Lower lobe of right lung (tissue), 2 donors: Measurements from ENCODE around the gene ETS1. TPM values are rescaled to one million over a fixed set of nuclear protein-coding genes. Genes with fewer than 3 reads are reported as not detected.
"Not testable (repeated sequence)": the region's sequence is repeated elsewhere in the genome, so short reads cannot be mapped to it uniquely, and the experiment has no call there.

Experiments
- ATAC-seq, 2 donors: fragments of 200-7000 bp; cut with Tn5 transposase; one replicate each; pipeline ENCODE4 v1.9.1; 2020 to 2022; ENCODE audit warnings: mild to moderate bottlenecking in 2 of 2, moderate library complexity in 2 of 2
- DNase-seq: peaks from one replicate; pipeline ENCODE4 v3.0.0-alpha.2; 2020
- H3K27ac ChIP-seq: fragments of 200-600 bp; one replicate; pipeline ENCODE4 v1.8.0; 2022
- H3K27me3 ChIP-seq: fragments of 200-600 bp; one replicate; pipeline ENCODE4 v1.8.0; 2022; ENCODE audit warnings: low read depth
- H3K36me3 ChIP-seq: fragments of 200-600 bp; one replicate; pipeline ENCODE4 v1.8.0; 2022; ENCODE audit warnings: mild to moderate bottlenecking
- H3K4me1 ChIP-seq: fragments of 200-600 bp; one replicate; pipeline ENCODE4 v1.8.0; 2022
- H3K4me3 ChIP-seq: fragments of 200-600 bp; one replicate; pipeline ENCODE4 v1.8.0; 2022; ENCODE audit warnings: mild to moderate bottlenecking
- H3K9me3 ChIP-seq: fragments of 200-600 bp; one replicate; pipeline ENCODE4 v1.8.0; 2022
- intact Hi-C: fragments of 100-400 bp; cut with DNase I; formaldehyde crosslinking; loops from one replicate; pipeline ENCODE4 v1.11.0; 2022
- total RNA-seq: library from RNA; stranded (reverse); fragmentation: NEBNext Ultra II Directional; extraction: Animal tissue kit (Norgen Biotek cat#: 25700); gene quantifications from one replicate; pipeline ENCODE4 v1.2.1, GENCODE V29; 2021
- TF ChIP-seq, protein P1 (sequence below): fragments of 200-600 bp; IDR thresholded peaks from one replicate; pipeline ENCODE4 v1.8.0; 2022; ENCODE audit warnings: antibody characterized with exemption, mild to moderate bottlenecking
- donor health status: DM: no; HTN: yes; CAD: no; lungs with severe emphysema.

The ETS1 gene
- total RNA-seq, 1 donor from 2014 or later: 123 TPM

DNA sequence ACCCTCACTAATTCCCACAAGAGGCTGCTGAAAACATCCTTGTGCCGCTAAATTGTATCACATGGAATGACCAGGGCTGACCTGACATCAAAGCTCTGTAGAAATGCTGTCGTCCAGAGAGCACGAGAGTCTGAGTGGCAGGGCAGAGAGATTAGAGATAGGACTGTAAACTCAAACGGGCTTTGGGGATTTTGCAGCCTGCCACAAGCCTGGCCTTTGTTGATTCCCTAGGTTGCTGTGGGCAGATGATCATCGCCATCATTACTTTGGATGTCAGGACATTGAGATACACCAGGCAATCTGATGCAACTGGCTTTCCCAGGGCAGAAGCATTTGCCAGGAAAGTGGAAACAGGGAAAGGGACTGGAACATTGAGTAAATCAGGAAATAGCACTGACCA, 131.6 kb downstream of the ETS1 start:
- no peak overlapping the region for H3K4me3 ChIP-seq
- H3K4me1 ChIP-seq: peaks cover 37% of the 10 kb centered on the region
- TF ChIP-seq, protein P1, sequence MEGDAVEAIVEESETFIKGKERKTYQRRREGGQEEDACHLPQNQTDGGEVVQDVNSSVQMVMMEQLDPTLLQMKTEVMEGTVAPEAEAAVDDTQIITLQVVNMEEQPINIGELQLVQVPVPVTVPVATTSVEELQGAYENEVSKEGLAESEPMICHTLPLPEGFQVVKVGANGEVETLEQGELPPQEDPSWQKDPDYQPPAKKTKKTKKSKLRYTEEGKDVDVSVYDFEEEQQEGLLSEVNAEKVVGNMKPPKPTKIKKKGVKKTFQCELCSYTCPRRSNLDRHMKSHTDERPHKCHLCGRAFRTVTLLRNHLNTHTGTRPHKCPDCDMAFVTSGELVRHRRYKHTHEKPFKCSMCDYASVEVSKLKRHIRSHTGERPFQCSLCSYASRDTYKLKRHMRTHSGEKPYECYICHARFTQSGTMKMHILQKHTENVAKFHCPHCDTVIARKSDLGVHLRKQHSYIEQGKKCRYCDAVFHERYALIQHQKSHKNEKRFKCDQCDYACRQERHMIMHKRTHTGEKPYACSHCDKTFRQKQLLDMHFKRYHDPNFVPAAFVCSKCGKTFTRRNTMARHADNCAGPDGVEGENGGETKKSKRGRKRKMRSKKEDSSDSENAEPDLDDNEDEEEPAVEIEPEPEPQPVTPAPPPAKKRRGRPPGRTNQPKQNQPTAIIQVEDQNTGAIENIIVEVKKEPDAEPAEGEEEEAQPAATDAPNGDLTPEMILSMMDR: no peak
- DNase-seq (no peak), ATAC-seq (no peak)
- H3K27ac ChIP-seq: no peak overlapping the region
- intact Hi-C loops: no loop called here
- peaks cover 43% of the 10 kb centered on the region for H3K36me3 ChIP-seq
- H3K27me3 ChIP-seq: no peaks in the 10 kb centered on the region
- no peaks in the 10 kb centered on the region for H3K9me3 ChIP-seq

DNA sequence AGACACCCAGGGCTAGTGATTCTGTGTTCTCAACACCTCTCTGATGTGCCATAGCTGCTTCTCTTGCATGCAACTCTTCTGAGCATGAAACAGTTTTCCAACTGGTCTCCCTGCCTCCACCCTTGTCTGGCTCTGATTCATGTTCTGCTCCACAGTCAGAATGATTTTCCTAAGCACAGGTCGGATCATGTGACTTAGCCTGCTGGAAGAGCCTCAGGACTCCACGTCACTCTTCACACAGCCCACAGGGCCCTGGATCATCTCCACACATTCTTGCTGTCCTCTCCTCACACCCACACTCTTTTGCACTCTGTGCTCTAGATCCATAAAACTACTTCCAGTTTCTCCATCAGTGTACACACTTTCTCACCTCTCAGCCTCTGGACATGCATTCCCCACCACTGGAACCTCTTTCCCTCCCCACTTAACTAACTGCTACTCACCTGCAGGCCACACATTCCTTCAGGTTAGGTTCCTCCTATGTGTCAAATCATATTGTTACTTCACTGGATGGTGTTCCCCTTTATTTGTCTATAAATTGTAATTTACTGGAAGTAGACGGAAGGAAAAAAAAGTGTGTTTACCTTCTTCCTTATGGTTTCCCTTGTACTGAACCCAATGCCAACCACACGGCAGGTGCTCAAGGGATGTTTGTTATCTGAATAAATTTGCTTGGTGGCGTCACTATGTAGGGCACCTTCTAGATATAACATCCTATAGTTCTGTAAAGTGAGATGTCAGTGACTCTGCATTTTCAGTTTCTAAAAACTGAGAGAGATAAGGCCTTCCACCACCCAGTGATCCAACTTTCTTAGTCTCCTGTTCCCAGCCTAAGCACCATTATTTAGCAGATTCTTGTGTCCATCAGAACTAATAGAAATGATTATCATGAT, 133.7 kb downstream of the ETS1 start:
- H3K27ac ChIP-seq: no peak overlapping the region
- no peak for DNase-seq
- H3K9me3 ChIP-seq: no peaks in the 10 kb centered on the region
- H3K36me3 ChIP-seq: peaks cover 25% of the 10 kb centered on the region
- H3K4me1 ChIP-seq: peaks cover 31% of the 10 kb centered on the region
- intact Hi-C loops: no loop called here
- H3K27me3 ChIP-seq: no peaks in the 10 kb centered on the region
- H3K4me3 ChIP-seq: no peak overlapping the region
- peak; percentile 54 to 66 for ATAC-seq
- TF ChIP-seq, protein P1: no peak

DNA sequence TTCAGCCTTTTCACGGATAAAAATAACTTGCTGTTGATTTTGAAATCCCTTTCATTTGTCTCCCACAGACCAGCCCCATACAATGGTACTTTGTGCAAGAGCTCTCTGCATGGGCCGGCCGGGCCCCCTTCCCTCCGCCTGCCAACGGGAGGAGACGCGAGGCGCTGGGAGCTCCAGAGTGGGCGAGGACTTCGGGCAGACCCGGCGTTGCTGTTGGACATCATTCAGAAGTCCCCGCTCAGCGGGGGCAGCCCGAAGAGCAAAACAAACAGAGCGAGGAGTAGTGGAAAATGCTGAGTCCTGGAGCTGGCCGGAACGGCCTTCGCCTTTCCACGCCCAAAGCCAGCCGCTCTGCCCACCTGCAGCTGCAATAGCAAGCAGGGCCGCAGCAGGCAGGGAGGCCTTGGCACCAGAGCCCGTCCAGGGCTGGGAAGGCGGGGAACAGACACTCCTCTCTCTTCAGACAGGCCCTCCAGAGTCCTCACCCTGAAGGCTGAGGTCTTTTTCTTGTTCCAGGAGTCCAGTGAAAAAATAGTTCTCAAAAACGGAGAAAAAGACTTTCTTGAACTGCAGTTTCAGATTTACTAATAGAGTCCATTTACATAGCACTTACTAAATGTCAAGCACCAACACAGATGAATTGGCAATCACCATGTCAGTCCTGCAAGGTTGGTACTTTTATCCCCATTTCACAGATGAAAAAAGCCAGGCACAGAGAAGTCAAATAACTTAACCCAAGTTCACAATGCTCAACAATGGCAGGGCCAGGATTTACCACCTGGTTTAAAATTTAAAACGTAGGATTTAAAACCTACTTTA, 135.5 kb downstream of the ETS1 start:
- DNase-seq (peak; percentile 74), ATAC-seq (peak; percentile 85)
- peaks cover 24% of the 10 kb centered on the region for H3K4me1 ChIP-seq
- TF ChIP-seq, protein P1: no peak
- H3K27me3 ChIP-seq: no peaks in the 10 kb centered on the region
- intact Hi-C loops: no loop called here
- H3K36me3 ChIP-seq: peaks cover 7% of the 10 kb centered on the region
- no peaks in the 10 kb centered on the region for H3K9me3 ChIP-seq
- peak overlapping the region; percentile 30 for H3K4me3 ChIP-seq
- H3K27ac ChIP-seq: peak overlapping the region; percentile 65

DNA sequence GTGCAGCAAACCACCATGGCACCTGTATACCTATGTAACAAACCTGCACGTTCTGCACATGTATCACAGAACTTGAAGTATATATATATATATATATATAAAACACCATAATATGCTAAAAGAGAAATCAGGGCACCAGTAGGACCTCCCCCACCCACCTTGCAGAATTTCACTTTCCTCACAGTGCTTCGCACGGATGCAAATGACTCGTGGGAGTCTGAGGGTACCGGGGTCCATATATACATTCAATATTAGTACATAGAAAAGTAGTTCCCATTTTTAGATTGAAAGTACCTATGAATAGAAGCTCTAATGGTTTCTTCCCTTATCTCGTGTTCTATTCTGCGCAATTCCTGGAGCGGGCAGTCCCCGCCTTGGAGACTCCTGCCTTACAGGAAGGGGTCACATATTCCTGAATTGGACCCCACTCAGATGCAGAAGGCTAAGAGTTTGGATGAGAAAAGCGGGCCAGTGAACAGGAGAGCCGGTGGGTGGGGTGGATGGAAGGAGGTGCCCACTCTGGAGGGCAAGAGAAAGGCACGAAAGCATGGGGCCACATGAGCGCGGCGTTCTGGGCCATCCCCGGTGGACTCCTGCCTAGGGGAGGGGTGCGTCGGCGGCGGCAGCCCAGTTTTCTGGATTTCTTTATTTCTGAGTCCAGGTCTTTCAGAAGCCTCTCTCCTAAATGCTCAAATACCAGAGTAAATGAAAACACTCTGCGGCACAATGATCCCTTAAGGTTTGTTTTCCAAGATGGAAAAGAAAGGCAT, 136.3 kb downstream of the ETS1 start:
- TF ChIP-seq, protein P1: no peak
- Histone ChIP-seq H3K4me3 (peak overlapping the region; percentile 30), H3K9me3 (no peaks in the 10 kb centered on the region), H3K27ac (peak overlapping the region; percentile 65), H3K36me3 (no peaks in the 10 kb centered on the region), H3K4me1 (peaks cover 24% of the 10 kb centered on the region), H3K27me3 (no peaks in the 10 kb centered on the region)
- ATAC-seq (peak in 1 of 2 donors; percentile 15), DNase-seq (no peak)
- intact Hi-C loops: no loop called here

DNA sequence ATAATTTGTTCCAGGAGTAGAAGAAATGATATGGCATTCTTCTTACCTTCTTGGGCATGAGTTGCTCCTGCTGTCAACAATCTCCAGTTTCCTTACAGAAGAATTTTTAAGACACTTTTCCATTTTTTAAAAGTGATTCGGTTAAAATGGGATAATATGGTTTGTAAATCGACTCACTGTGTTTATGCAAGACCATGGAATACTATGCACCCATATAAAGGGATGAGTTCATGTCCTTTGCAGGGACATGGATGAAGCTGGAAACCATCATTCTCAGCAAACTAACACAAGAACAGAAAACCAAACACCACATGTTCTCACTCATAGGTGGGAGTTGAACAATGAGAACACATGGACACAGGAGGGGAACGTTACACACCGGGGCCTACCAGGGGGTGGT, 136.9 kb downstream of the ETS1 start:
- H3K4me1 ChIP-seq: peaks cover 24% of the 10 kb centered on the region
- H3K4me3 ChIP-seq, H3K9me3 ChIP-seq, ATAC-seq, intact Hi-C loops, H3K27me3 ChIP-seq, H3K36me3 ChIP-seq, H3K27ac ChIP-seq, DNase-seq: not testable (repeated sequence)
